GM04504 (cell line): ENCODE measurements around the gene KCTD6.

Experiments used
- DNase-seq: peaks from one replicate; pipeline ENCODE4 v3.0.0-alpha.2; 2012; ENCODE audit warnings: low read depth

The KCTD6 gene

GRCh38 chr3:58491506-58492402 is at the start of gene KCTD6:
KCTD6 (plus strand) TSS chr3:58492096; CDS start chr3:58498756, 6,660 bp downstream.
- peak; percentile 85 for DNase-seq

DNA sequence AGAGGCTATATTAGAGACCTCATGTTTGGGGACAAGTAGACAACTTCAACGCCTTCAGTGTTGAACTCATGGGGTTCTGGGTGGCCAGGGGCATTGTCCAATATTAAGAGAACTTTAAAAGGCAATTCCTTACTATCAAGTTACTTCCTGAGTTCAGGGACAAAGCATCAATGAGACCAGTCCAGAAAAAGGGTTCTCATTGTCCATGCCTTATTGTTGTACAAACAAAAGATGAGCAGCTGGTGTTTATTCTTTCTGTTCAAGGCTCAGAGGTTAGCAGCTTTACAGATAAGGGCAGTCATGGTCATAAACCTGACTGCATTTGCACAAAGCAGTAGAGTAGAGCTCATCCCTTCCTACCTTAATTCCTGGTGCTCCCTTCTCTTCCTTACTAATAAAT is 39.7 kb upstream of the KCTD6 start:
- DNase-seq: no peak

- DNase-seq: no peak
Measured at GRCh38 chr3:58459160-58459559, 32.7 kb upstream of the KCTD6 start.

- no peak for DNase-seq
Measured at GRCh38 chr3:58462829-58463180, 29.1 kb upstream of the KCTD6 start.

DNA sequence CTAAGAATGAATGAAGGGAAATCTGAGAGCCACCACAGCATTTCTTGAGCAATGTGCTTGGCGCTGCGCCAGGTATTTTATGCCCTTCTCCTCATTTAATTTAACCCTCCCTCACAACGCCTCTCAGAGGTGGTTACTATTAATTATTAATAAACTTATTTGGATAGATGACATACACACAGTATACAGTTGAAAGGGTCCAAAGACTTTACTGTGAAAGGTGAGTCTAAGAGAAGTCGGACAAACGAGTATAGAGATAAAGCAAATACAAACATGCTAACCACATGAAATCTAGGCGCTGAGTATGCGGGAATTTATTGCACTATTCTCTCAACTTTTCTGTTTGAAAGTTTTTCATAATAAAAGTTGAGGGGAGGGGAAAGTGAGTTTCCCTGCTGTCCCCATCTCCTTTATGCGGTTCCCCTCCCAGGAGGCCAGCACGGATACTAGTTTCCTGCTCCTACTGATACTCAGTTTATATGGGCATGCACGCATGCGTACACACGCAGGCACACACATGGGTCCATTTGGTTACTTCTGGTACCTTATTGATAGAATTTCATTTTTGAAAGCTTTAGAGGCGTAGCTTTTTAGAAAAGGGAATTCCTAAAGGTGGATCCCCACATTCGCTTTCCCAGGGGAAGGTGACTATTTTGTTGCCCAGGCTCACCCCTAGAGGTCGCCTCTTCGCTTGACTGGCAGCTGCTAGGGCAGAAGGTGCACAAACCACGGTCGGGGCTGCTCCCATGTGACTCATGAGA is 28.5 kb upstream of the KCTD6 start:
- DNase-seq: peak; percentile 62

- no peak for DNase-seq
Measured at GRCh38 chr3:58463942-58464271, 28.0 kb upstream of the KCTD6 start.

DNA sequence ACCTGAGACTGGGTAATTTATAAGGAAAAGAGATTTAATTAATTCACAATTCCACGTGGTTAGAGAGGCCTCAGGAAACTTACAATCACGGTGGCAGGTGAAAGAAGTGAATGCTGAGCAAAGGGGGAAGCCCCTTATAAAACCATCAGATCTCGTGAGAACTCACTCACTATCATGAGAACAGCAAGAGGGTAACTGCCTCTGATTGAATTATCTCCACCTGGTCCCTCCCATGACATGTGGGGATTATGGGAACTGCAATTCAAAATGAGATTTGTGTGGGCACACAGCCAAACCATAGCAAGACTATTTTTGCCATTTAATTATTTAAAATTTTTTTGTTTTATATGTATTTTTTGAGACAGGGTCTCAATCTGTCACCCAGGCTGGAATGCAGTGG is 27.0 kb upstream of the KCTD6 start:
- DNase-seq: no peak

- no peak for DNase-seq
Measured at GRCh38 chr3:58466899-58467563, 24.9 kb upstream of the KCTD6 start.

DNA sequence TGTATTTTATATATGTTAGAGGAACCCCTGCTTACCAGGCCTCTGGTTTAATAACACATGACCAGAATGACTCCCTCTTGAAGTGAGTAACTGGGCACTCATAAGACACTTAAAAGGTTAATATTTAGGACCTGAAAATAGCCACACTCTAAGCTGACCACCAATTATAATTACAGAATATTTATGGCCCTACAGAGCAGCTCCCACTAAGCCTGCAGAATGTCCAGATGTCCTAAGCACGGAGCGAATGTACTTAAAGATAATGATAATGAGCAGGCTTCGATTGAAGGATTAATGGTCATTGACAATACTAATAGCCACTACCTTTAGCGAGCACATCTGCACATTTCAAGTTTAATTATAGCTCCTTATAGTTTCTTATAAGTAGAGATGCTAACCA is 22.8 kb upstream of the KCTD6 start:
- DNase-seq: no peak

DNA sequence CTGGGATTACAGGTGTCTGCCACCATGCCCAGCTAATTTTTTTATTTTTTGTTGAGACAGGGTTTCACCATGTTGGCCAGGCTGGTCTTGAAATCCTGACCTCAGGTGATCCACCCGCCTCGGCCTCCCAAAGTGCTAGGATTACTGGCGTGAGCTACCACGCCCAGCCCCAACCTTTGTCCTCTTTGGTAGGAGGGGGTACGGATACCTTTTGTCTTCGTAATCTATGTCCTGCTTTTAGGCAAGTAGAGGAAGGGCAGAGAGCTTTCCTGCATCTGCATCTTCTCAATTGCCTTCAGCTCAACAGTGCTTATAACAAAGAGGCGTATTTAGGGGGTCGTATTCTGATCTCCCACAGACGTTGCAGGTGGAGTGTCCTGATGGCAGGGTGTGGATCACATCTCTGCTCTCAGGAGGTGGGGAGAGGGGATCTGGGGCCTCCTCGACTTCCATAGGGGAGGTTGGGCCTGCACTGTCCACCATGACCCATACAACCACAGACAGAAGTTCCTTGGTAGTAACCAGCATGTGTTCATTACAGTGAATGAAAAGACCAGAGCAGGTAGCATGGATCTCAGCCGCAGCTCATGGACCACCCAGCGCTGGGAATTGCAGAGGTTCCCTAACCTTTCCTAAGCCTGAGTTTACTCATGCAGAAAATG is 21.4 kb upstream of the KCTD6 start:
- no peak for DNase-seq

GRCh38 chr3:58471025-58471887 is 20.6 kb upstream of the KCTD6 start:
- DNase-seq: peak; percentile 67

GRCh38 chr3:58473275-58473674 is 18.6 kb upstream of the KCTD6 start:
- DNase-seq: no peak

DNA sequence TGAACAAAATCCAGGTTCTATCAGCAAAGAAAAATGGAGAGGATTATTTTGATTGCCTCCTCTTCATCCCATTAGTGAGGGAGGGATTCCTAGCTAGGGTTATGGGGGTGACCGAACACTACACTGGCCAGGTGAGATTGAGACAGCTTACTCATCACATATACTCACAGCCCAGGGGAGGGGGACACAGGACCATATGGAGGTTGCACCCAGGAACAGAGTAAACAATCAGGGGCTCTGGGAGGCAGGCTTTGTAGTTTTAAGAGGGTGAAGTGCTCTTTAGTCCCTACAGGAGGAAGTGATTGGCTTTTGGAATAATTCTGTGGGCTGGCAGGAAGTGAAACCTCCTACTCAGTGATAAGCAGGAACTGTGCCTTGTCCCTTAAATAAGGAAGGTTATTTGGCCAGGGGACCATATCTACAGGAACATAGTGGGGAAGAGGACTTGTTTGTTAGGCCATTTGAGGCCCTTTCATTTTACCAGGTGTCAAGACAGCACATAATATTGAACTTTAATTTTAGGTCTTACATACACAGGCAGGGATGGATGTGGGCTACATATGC is 17.5 kb upstream of the KCTD6 start:
- no peak for DNase-seq

GRCh38 chr3:58474967-58475578 is 16.8 kb upstream of the KCTD6 start:
- DNase-seq: no peak

GRCh38 chr3:58478781-58479180 is 13.1 kb upstream of the KCTD6 start:
- no peak for DNase-seq

GRCh38 chr3:58480309-58480708 is 11.6 kb upstream of the KCTD6 start:
- no peak for DNase-seq

- DNase-seq: no peak
Measured at GRCh38 chr3:58482917-58483636, 8.8 kb upstream of the KCTD6 start.

DNA sequence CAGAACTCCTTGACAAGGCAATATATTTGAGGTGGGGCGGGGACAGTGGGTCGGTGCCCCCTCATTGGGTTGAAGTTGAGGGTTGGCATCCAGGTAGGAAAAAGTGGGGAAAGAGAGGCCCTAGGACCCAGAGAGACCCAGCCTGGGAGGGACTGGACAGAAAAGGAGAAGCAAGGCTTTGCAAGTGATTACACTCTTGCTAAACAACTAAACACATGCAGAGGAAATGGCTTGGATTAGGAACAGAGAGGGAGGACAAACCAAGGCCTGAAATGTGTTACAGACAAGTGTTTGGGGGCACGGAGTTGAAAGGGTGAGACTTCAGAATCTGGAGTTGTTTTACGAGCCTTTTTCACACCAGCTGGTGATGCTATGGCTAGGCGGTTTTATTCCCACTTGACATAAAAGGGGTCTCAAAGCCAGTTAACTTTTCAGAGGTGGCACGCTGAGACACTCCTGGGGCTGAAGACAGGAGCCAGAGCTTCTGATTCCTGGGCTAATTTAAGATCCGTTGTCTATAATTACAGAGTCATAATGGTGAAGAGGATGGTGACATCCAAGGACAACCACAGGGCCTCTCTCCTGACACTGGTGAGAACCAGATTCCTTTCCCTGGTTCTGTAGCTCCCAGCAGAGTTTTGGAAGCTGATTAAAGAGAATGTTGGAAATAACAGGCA is 7.7 kb upstream of the KCTD6 start:
- no peak for DNase-seq

DNA sequence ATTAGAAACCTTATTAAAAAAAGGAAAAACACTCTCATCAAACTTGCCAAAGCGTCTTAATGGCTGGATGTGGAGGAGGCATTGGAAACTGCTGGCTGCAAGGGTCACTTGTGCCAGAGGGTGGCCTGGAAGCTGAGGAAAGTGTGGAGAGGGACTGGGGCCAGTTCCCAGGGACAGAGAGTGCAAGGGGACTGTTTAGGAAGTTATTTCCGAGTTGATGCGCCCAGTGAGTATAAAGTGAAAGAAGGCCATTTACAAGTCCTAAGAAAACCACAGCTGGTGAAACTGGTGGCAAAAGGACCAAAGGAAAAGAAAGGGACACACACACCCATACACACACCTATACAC is 7.2 kb upstream of the KCTD6 start:
- no peak for DNase-seq
